ENCODE measurements around the gene THAP8. TPM values are rescaled to one million over a fixed set of nuclear protein-coding genes. Genes with fewer than 3 reads are reported as not detected.

The THAP8 gene
- total RNA-seq, 1 donor from 2014 or later = 6.0 TPM

- Histone ChIP-seq H3K4me2 (ENCODE audit: low read length) (no peak overlapping the region), H3K4me3 (ENCODE audit: insufficient read depth, low read depth, low read length) (no peak overlapping the region), H4K20me1 (ENCODE audit: insufficient read depth, low read length) (no peaks in the 10 kb centered on the region), H3K36me3 (ENCODE audit: insufficient read depth, low read length) (no peaks in the 10 kb centered on the region), H2AFZ (ENCODE audit: low read depth, low read length) (no peak overlapping the region), H3K9me3 (ENCODE audit: insufficient read depth, low read depth, low read length) (no peaks in the 10 kb centered on the region), H3K9ac (ENCODE audit: low read length) (no peak overlapping the region), H3K4me1 (ENCODE audit: insufficient read depth, low read length) (peaks cover 15% of the 10 kb centered on the region), H3K79me2 (ENCODE audit: insufficient read depth, low read length) (peaks cover 8% of the 10 kb centered on the region), H3K27me3 (ENCODE audit: insufficient read depth, low read length) (no peaks in the 10 kb centered on the region), H3K27ac (ENCODE audit: low read depth, low read length) (no peak overlapping the region)
- Mint-ChIP-seq H3K27me3 (ENCODE audit: low read depth, unreplicated experiment) (peaks cover 8% of the 10 kb centered on the region), H3K4me3 (ENCODE audit: unreplicated experiment) (peak overlapping the region; percentile 50), H3K27ac (ENCODE audit: unreplicated experiment) (no peak overlapping the region), H3K36me3 (ENCODE audit: low read depth, unreplicated experiment) (peaks cover 10% of the 10 kb centered on the region), H3K9me3 (ENCODE audit: unreplicated experiment) (no peaks in the 10 kb centered on the region), H3K4me1 (ENCODE audit: low read depth, unreplicated experiment) (no peaks in the 10 kb centered on the region)
- no peak for TF ChIP-seq CTCF (IDR thresholded peaks at IDR 0.05; ENCODE audit: insufficient read depth, low read depth, low read length)
- no peak for TF ChIP-seq EZH2 (IDR thresholded peaks at IDR 0.05; ENCODE audit: insufficient read depth, low read length)
- no peak for FAIRE-seq
- DNase-seq (ENCODE audit: low read depth) = no peak
These were observed 43.7 kb downstream of the THAP8 start for GRCh38 chr19:36010402-36010801.

- H3K4me3 ChIP-seq (ENCODE audit: insufficient read depth, low read depth, low read length) = no peak overlapping the region
- H4K20me1 ChIP-seq (ENCODE audit: insufficient read depth, low read length) = no peaks in the 10 kb centered on the region
- no peak for DNase-seq (ENCODE audit: low read depth)
- FAIRE-seq = no peak
- peak overlapping the region; percentile 73 for H3K4me3 Mint-ChIP-seq (ENCODE audit: unreplicated experiment)
- peaks cover 10% of the 10 kb centered on the region for H3K36me3 Mint-ChIP-seq (ENCODE audit: low read depth, unreplicated experiment)
- no peaks in the 10 kb centered on the region for H3K36me3 ChIP-seq (ENCODE audit: insufficient read depth, low read length)
- no peaks in the 10 kb centered on the region for H3K9me3 ChIP-seq (ENCODE audit: insufficient read depth, low read depth, low read length)
- TF ChIP-seq EZH2 (IDR thresholded peaks at IDR 0.05; ENCODE audit: insufficient read depth, low read length) = no peak
- TF ChIP-seq CTCF (IDR thresholded peaks at IDR 0.05; ENCODE audit: insufficient read depth, low read depth, low read length) = no peak
- H3K27ac ChIP-seq (ENCODE audit: low read depth, low read length) = no peak overlapping the region
- H3K4me1 ChIP-seq (ENCODE audit: insufficient read depth, low read length) = peaks cover 15% of the 10 kb centered on the region
- no peaks in the 10 kb centered on the region for H3K9me3 Mint-ChIP-seq (ENCODE audit: unreplicated experiment)
- H3K27me3 Mint-ChIP-seq (ENCODE audit: low read depth, unreplicated experiment) = peaks cover 8% of the 10 kb centered on the region
- peak overlapping the region; percentile 86 for H3K4me2 ChIP-seq (ENCODE audit: low read length)
- no peaks in the 10 kb centered on the region for H3K4me1 Mint-ChIP-seq (ENCODE audit: low read depth, unreplicated experiment)
- H3K79me2 ChIP-seq (ENCODE audit: insufficient read depth, low read length) = peaks cover 8% of the 10 kb centered on the region
- H3K9ac ChIP-seq (ENCODE audit: low read length) = peak overlapping the region; percentile 59
- no peaks in the 10 kb centered on the region for H3K27me3 ChIP-seq (ENCODE audit: insufficient read depth, low read length)
- peak overlapping the region; percentile 47 for H3K27ac Mint-ChIP-seq (ENCODE audit: unreplicated experiment)
- no peak overlapping the region for H2AFZ ChIP-seq (ENCODE audit: low read depth, low read length)
These were observed 44.3 kb downstream of the THAP8 start for GRCh38 chr19:36009633-36010379.

- H3K27ac ChIP-seq (ENCODE audit: low read depth, low read length) = no peak overlapping the region
- Mint-ChIP-seq H3K4me1 (ENCODE audit: low read depth, unreplicated experiment) (no peaks in the 10 kb centered on the region), H3K4me3 (ENCODE audit: unreplicated experiment) (peak overlapping the region; percentile 73), H3K36me3 (ENCODE audit: low read depth, unreplicated experiment) (peaks cover 10% of the 10 kb centered on the region), H3K27ac (ENCODE audit: unreplicated experiment) (no peak overlapping the region), H3K27me3 (ENCODE audit: low read depth, unreplicated experiment) (peaks cover 8% of the 10 kb centered on the region), H3K9me3 (ENCODE audit: unreplicated experiment) (no peaks in the 10 kb centered on the region)
- H3K4me1 ChIP-seq (ENCODE audit: insufficient read depth, low read length) = peaks cover 11% of the 10 kb centered on the region
- H2AFZ ChIP-seq (ENCODE audit: low read depth, low read length) = no peak overlapping the region
- H3K9me3 ChIP-seq (ENCODE audit: insufficient read depth, low read depth, low read length) = no peaks in the 10 kb centered on the region
- DNase-seq (ENCODE audit: low read depth) = peak; percentile 45
- peaks cover 8% of the 10 kb centered on the region for H3K79me2 ChIP-seq (ENCODE audit: insufficient read depth, low read length)
- no peaks in the 10 kb centered on the region for H3K27me3 ChIP-seq (ENCODE audit: insufficient read depth, low read length)
- peak overlapping the region; percentile 86 for H3K4me2 ChIP-seq (ENCODE audit: low read length)
- peak overlapping the region; percentile 39 for H3K4me3 ChIP-seq (ENCODE audit: insufficient read depth, low read depth, low read length)
- no peaks in the 10 kb centered on the region for H4K20me1 ChIP-seq (ENCODE audit: insufficient read depth, low read length)
- peak overlapping the region; percentile 59 for H3K9ac ChIP-seq (ENCODE audit: low read length)
- no peaks in the 10 kb centered on the region for H3K36me3 ChIP-seq (ENCODE audit: insufficient read depth, low read length)
- no peak for FAIRE-seq
- TF ChIP-seq EZH2 (IDR thresholded peaks at IDR 0.05; ENCODE audit: insufficient read depth, low read length) (no peak), CTCF (IDR thresholded peaks at IDR 0.05; ENCODE audit: insufficient read depth, low read depth, low read length) (no peak)
These were observed 44.9 kb downstream of the THAP8 start for GRCh38 chr19:36009220-36009619.

All from astrocyte (in vitro differentiated cells and primary cell).